Measurements from ENCODE around the gene OSBPL2. TPM values are rescaled to one million over a fixed set of nuclear protein-coding genes. Genes with fewer than 3 reads are reported as not detected.

OSBPL2 gene
- polyA plus RNA-seq, 1 donor (not counting 4 experiments of a cell fraction or from before 2014, with no cell fraction given): 15.9 TPM

- H4K20me1 ChIP-seq (ENCODE audit: control insufficient read depth, extremely low read depth, insufficient read depth, low read length): peaks cover 5% of the 10 kb centered on the region
- dilution Hi-C loops (cut with MboI; ENCODE audit: extremely low pct_ligation_motif_present, low sequenced_read_pairs): no loop called here
- H3K9ac ChIP-seq (ENCODE audit: control insufficient read depth, extremely low read depth, insufficient read depth, low read length): no peak overlapping the region
- DNase-seq (ENCODE audit: low read depth, low spot score): no peak
- peaks cover 4% of the 10 kb centered on the region for H3K9me3 ChIP-seq (ENCODE audit: control insufficient read depth, low read depth, low read length)
- H3K4me3 ChIP-seq (ENCODE audit: control insufficient read depth in 2 of 3, extremely low read depth in 1 of 3, insufficient read depth in 2 of 3, low read depth in 1 of 3, low read length in 3 of 3): no peak overlapping the region
- no peaks in the 10 kb centered on the region for H3K79me2 ChIP-seq (ENCODE audit: control insufficient read depth, insufficient read depth, low read length)
- no peak overlapping the region for H2AFZ ChIP-seq (ENCODE audit: control insufficient read depth, low read length)
- no peaks in the 10 kb centered on the region for H3K4me1 ChIP-seq (ENCODE audit: control insufficient read depth, extremely low read depth, insufficient read depth, low read length)
- TF ChIP-seq EZH2 (IDR thresholded peaks at IDR 0.05; ENCODE audit: low read length) (no peak), CTCF (optimal IDR thresholded peaks at IDR 0.05 in 1 of 3, IDR thresholded peaks at IDR 0.05 in 1 of 3, conservative IDR thresholded peaks at IDR 0.05 in 1 of 3; ENCODE audit: extremely low read depth in 1 of 3, insufficient read depth in 2 of 3, low read length in 3 of 3) (no peak)
- H3K9me1 ChIP-seq (ENCODE audit: control insufficient read depth, extremely low read depth, insufficient read depth, low read length): no peaks in the 10 kb centered on the region
- no peak overlapping the region for H3K4me2 ChIP-seq (ENCODE audit: control insufficient read depth, extremely low read depth, insufficient read depth, low read depth, low read length)
- H3K27me3 ChIP-seq (ENCODE audit: control insufficient read depth, extremely low read depth, insufficient read depth, low read length): peaks cover 73% of the 10 kb centered on the region
- FAIRE-seq: no peak
- H3K36me3 ChIP-seq (ENCODE audit: control insufficient read depth in 2 of 2, extremely low read depth in 1 of 2, insufficient read depth in 2 of 2, low read length in 2 of 2): no peaks in the 10 kb centered on the region
- no peak overlapping the region for H3K27ac ChIP-seq (ENCODE audit: control insufficient read depth, insufficient read depth, low read length)
Measured at GRCh38 chr20:62229667-62230066, 8.7 kb upstream of the OSBPL2 start.

GRCh38 chr20:62230276-62230675, 8.0 kb upstream of the OSBPL2 start:
- FAIRE-seq (no peak), DNase-seq (ENCODE audit: low read depth, low spot score) (no peak)
- H3K27ac ChIP-seq (ENCODE audit: control insufficient read depth, insufficient read depth, low read length): no peak overlapping the region
- no peaks in the 10 kb centered on the region for H3K79me2 ChIP-seq (ENCODE audit: control insufficient read depth, insufficient read depth, low read length)
- peaks cover 71% of the 10 kb centered on the region for H3K27me3 ChIP-seq (ENCODE audit: control insufficient read depth, extremely low read depth, insufficient read depth, low read length)
- TF ChIP-seq CTCF (optimal IDR thresholded peaks at IDR 0.05 in 1 of 3, IDR thresholded peaks at IDR 0.05 in 1 of 3, conservative IDR thresholded peaks at IDR 0.05 in 1 of 3; ENCODE audit: extremely low read depth in 1 of 3, insufficient read depth in 2 of 3, low read length in 3 of 3) (no peak), EZH2 (IDR thresholded peaks at IDR 0.05; ENCODE audit: low read length) (no peak)
- H3K36me3 ChIP-seq (ENCODE audit: control insufficient read depth in 2 of 2, extremely low read depth in 1 of 2, insufficient read depth in 2 of 2, low read length in 2 of 2): no peaks in the 10 kb centered on the region
- H3K4me3 ChIP-seq (ENCODE audit: control insufficient read depth in 2 of 3, extremely low read depth in 1 of 3, insufficient read depth in 2 of 3, low read depth in 1 of 3, low read length in 3 of 3): no peak overlapping the region
- dilution Hi-C loops (cut with MboI; ENCODE audit: extremely low pct_ligation_motif_present, low sequenced_read_pairs): no loop called here
- no peak overlapping the region for H2AFZ ChIP-seq (ENCODE audit: control insufficient read depth, low read length)
- H3K4me1 ChIP-seq (ENCODE audit: control insufficient read depth, extremely low read depth, insufficient read depth, low read length): no peaks in the 10 kb centered on the region
- peaks cover 5% of the 10 kb centered on the region for H4K20me1 ChIP-seq (ENCODE audit: control insufficient read depth, extremely low read depth, insufficient read depth, low read length)
- no peak overlapping the region for H3K9ac ChIP-seq (ENCODE audit: control insufficient read depth, extremely low read depth, insufficient read depth, low read length)
- H3K9me3 ChIP-seq (ENCODE audit: control insufficient read depth, low read depth, low read length): peaks cover 4% of the 10 kb centered on the region
- no peaks in the 10 kb centered on the region for H3K9me1 ChIP-seq (ENCODE audit: control insufficient read depth, extremely low read depth, insufficient read depth, low read length)
- H3K4me2 ChIP-seq (ENCODE audit: control insufficient read depth, extremely low read depth, insufficient read depth, low read depth, low read length): no peak overlapping the region

Measured in keratinocyte (primary cell).